Transverse colon (tissue), 3 donors: ENCODE results near the gene TMEM238.

Experiments used
- EP300 ChIP-seq: sonication (generic); formaldehyde crosslinking; IDR thresholded peaks from one replicate; pipeline ENCODE4 v1.6.1; 2017; ENCODE audit warnings: antibody characterized with exemption, low read depth
- TF ChIP-seq, protein P1 (sequence below), 5 experiments: fragments of 200-600 bp in 3 of 5; fragments of 450-650 bp in 2 of 5; sonication (generic) in 3 of 5; IDR thresholded peaks; 1 replicate in 2 of 5; 2 replicates in 3 of 5; pipeline ENCODE4 v1.5.1; 2016 to 2017; ENCODE audit warnings: antibody characterized with exemption in 5 of 5, inconsistent platforms in 3 of 5, mild to moderate bottlenecking in 2 of 5, moderate library complexity in 1 of 5

DNA sequence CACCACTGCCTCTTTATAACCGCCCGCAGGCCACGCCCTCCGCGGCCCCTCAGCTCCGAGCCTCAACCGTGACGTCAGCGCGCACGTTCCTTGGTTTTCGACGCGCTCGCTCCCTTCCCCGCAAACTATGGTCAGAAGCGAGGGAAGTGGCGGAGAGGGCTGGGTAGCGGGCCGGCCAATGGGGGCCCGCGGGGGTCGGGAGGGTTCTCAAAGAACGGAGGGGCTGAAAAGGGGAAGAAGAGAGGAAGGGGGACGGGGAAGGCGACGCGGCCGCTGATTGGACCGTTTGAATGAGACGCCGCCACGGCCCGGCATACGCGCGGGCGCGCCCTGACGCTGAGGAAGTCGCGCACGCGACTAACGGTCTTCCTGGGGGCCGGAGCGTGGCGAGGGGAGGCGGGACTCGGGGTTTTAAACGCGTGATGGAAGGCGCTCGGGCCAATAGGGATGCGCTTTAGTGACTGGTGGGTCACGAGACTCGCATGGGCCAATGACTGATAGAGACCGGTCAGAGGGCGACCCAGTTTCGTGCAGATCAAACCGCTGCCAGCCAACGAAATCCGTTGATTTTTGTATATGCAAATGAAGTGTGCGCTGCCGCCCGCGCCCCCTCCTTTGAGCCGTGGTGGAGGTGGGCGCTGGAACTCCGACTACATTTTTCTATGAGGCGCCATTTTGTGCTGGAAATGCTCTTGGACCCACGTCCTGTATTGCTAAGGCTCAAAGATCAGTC is 23.9 kb upstream of the TMEM238 start:
- TF ChIP-seq, protein P1, sequence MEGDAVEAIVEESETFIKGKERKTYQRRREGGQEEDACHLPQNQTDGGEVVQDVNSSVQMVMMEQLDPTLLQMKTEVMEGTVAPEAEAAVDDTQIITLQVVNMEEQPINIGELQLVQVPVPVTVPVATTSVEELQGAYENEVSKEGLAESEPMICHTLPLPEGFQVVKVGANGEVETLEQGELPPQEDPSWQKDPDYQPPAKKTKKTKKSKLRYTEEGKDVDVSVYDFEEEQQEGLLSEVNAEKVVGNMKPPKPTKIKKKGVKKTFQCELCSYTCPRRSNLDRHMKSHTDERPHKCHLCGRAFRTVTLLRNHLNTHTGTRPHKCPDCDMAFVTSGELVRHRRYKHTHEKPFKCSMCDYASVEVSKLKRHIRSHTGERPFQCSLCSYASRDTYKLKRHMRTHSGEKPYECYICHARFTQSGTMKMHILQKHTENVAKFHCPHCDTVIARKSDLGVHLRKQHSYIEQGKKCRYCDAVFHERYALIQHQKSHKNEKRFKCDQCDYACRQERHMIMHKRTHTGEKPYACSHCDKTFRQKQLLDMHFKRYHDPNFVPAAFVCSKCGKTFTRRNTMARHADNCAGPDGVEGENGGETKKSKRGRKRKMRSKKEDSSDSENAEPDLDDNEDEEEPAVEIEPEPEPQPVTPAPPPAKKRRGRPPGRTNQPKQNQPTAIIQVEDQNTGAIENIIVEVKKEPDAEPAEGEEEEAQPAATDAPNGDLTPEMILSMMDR (IDR thresholded peaks at IDR 0.05): no peak
- no peak for TF ChIP-seq EP300
